ENCODE data around the gene CD22.

DNA sequence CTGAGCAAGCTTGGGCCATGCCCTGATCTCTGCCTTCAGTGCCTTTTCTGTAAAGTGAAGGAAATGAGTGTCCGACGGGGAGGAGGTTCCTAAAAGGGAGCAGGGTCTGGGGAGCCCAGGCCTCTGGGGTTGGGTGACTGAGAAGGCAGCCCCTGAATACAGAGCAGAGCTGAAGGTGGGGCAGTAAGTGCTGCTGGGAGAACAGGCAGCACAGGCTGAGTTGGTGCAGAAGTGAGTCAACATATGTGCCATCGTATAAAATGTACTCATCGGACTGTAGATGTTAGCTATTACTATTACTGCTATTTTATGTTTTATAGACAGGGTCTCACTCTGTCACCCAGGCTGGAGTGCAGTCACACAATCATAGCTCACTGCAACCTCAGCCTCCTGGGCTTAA lies 47.7 kb upstream of the CD22 start:
- no peak for TF ChIP-seq CTCF (IDR thresholded peaks at IDR 0.05)
- no peak for TF ChIP-seq POLR2A (IDR thresholded peaks at IDR 0.05)
